Activated T-cell treated with anti-CD3 and anti-CD28 coated beads, Interleukin-2, amount 50 U/mL, for 72 hours (primary cell): ENCODE results near the gene NOP16. TPM values are rescaled to one million over a fixed set of nuclear protein-coding genes. Genes with fewer than 3 reads are reported as not detected.

ENCODE experiments used
- ATAC-seq, 2 donors: fragments of 150-1000 bp; cut with Tn5 transposase; replicated peaks in 1 of 2; 2 replicates each; pipeline ENCODE4 v1.10.0; 2021; ENCODE audit warnings: moderate library complexity in 2 of 2, mild to moderate bottlenecking in 1 of 2
- DNase-seq, 2 donors: peaks; one replicate each; pipeline ENCODE4 v3.0.0; 2021 to 2022; ENCODE audit warnings: mixed read lengths in 1 of 2
- H3K27ac Mint-ChIP-seq: one replicate; pipeline ENCODE4 v1.8.0; 2022; ENCODE audit warnings: mild to moderate bottlenecking, moderate library complexity, mixed read lengths
- H3K27me3 Mint-ChIP-seq: one replicate; pipeline ENCODE4 v1.8.0; 2022; ENCODE audit warnings: low read depth, mixed read lengths
- H3K36me3 Mint-ChIP-seq, 2 donors: one replicate each; pipeline ENCODE4 v1.8.0; 2022; ENCODE audit warnings: mixed read lengths in 2 of 2, mild to moderate bottlenecking in 1 of 2; ENCODE audit not compliant: insufficient read depth in 2 of 2
- H3K4me1 Mint-ChIP-seq: one replicate; pipeline ENCODE4 v1.8.0; 2022; ENCODE audit warnings: low read depth, mixed read lengths
- H3K4me3 Mint-ChIP-seq, 2 donors: one replicate each; pipeline ENCODE4 v1.8.0; 2022; ENCODE audit warnings: mild to moderate bottlenecking in 2 of 2, mixed read lengths in 2 of 2, moderate library complexity in 2 of 2
- H3K9me3 Mint-ChIP-seq, 2 donors: one replicate each; pipeline ENCODE4 v1.8.0; 2022; ENCODE audit warnings: mixed read lengths in 2 of 2
- total RNA-seq, 2 donors: library from RNA; stranded (reverse); gene quantifications; one replicate each; pipeline ENCODE4 v1.2.3, GENCODE V29; 2022

NOP16 gene
- total RNA-seq, result 10 to 100 TPM; 41.8 to 42.3 TPM

DNA sequence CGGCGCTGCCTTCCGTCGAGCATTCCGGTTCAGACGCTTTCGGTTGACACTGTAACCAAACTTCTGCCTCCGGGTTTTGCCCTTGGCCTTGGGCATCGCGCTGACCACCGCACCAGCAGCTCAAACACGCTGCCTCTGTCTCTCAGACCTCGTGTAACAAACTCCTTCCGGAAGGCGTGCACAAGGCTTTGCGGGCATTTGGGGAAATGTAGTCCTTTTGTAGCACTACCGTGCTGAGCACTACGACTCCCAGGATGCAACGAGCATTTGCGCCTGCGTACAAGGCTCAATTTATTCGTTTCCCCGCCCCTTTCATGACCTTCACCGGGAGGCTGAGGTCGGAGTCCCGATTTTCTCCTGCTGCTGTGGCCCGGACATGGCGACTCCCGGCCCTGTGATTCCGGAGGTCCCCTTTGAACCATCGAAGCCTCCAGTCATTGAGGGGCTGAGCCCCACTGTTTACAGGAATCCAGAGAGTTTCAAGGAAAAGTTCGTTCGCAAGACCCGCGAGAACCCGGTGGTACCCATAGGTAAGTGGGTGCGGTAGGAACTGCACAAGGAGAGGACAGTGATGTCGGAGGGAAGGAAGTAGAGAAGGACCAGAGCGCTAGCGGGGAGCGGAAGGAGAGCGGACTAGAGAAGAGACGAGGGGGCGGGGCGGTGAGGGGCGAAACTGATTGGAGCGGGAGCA, at the start of gene NOP16, which contains the start of gene HIGD2A:
NOP16 (minus strand) TSS at position 155 of the 691 bp plus-strand sequence; CDS start at position 96, 59 bp downstream.
HIGD2A (plus strand) TSS at position 308 of the 691 bp plus-strand sequence; CDS start at position 377, 69 bp downstream.
- DNase-seq (peak; percentile 97 to 100), ATAC-seq (peak; percentile 93 to 95)
- Mint-ChIP-seq H3K27me3 (no peaks in the 10 kb centered on the region), H3K36me3 (peaks cover 8 to 35% of the 10 kb centered on the region in 2 donors), H3K4me1 (peaks cover 35% of the 10 kb centered on the region), H3K27ac (peak within 1 kb of the TSS; percentile 99), H3K9me3 (no peaks in the 10 kb centered on the region), H3K4me3 (peak within 1 kb of the TSS; percentile 97 to 100)

GRCh38 chr5:176436656-176437055, 48.3 kb upstream of the NOP16 start:
- DNase-seq (no peak), ATAC-seq (peak; percentile 45 to 57)
- Mint-ChIP-seq H3K9me3 (no peaks in the 10 kb centered on the region), H3K27me3 (peaks cover 5% of the 10 kb centered on the region), H3K4me1 (peaks cover 11% of the 10 kb centered on the region), H3K4me3 (peak overlapping the region; percentile 58 to 83), H3K36me3 (peaks cover 0 to 3% of the 10 kb centered on the region in 2 donors), H3K27ac (peak overlapping the region; percentile 27)

DNA sequence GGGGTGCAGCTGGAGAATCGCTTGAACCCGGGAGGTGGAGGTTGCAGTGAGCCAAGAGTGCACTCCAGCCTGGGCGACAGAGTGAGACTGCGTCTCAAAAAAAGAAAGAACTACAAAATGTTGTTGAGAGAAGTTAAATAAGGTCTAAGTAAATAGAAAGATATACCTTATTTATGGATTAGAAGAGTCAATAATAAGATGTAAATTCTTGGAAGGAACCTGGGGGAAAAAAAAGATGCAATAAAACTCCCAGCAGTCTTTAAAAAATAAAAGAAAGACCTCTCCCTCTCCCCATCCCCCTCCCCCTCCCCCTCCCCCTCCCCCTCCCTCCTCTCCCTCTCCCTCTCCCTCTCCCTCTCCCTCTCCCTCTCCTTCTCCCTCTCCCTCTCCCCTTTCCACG, 44.3 kb upstream of the NOP16 start:
- H3K9me3 Mint-ChIP-seq, result no peaks in the 10 kb centered on the region
- no peak for ATAC-seq

DNA sequence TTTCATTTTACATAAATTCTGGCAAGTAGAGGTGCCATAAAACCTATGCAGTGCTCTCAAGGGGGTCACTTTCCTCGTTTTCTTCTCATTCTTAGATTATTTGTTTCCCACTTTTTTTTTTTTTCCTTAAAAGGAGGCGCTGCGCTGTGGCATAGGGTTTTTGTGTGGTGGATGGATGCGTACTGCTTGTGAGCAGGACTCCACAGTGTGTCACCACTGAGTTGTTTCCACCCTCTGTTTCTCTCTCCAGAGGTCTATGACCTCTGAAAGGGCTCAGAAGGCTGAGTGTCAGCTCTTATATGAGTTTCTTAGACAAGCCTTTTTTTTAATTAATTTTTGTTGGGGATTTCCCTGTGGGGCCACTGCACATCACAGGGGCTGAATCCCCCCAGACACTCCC, 41.6 kb upstream of the NOP16 start:
- H3K27me3 Mint-ChIP-seq, result peaks cover 7% of the 10 kb centered on the region
- no peak overlapping the region for H3K27ac Mint-ChIP-seq
- peaks cover 1 to 3% of the 10 kb centered on the region in 2 donors for H3K36me3 Mint-ChIP-seq
- no peaks in the 10 kb centered on the region for H3K9me3 Mint-ChIP-seq
- no peaks in the 10 kb centered on the region for H3K4me1 Mint-ChIP-seq
- no peak for DNase-seq
- no peak for ATAC-seq
- H3K4me3 Mint-ChIP-seq, result no peak overlapping the region

More for the DNA sequence above, 44.3 kb upstream of the NOP16 start:
- no peak overlapping the region for H3K4me3 Mint-ChIP-seq
- H3K27me3 Mint-ChIP-seq, result peaks cover 7% of the 10 kb centered on the region
- peaks cover 0 to 3% of the 10 kb centered on the region in 2 donors for H3K36me3 Mint-ChIP-seq
- DNase-seq, result no peak
- peaks cover 11% of the 10 kb centered on the region for H3K4me1 Mint-ChIP-seq
- H3K27ac Mint-ChIP-seq, result no peak overlapping the region

DNA sequence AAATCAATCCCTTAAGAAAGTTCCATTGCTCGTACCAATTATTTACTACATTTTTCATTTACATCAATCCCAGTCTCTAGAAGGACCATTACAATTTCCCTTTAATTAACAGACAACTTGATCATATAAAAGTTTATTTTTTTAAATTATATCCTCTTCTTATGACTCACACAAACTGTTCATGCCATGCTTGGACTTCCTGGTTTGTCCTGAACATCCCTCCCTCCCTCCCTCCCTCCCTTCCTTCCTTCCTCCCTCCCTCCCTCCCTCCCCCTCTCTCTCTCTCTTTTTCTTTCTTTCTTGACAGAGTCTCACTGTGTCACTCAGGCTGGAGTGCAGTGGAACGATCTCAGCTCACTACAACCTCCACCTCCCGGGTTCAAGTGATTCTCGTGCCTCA, 39.6 kb upstream of the NOP16 start:
- ATAC-seq, result no peak
- Mint-ChIP-seq H3K9me3 (no peaks in the 10 kb centered on the region), H3K4me1 (no peaks in the 10 kb centered on the region), H3K4me3 (no peak overlapping the region), H3K36me3 (peaks cover 1 to 3% of the 10 kb centered on the region in 2 donors), H3K27me3 (peaks cover 7% of the 10 kb centered on the region), H3K27ac (no peak overlapping the region)
- no peak for DNase-seq

GRCh38 chr5:176426876-176427275, 38.5 kb upstream of the NOP16 start:
- Mint-ChIP-seq H3K27ac (no peak overlapping the region), H3K4me1 (no peaks in the 10 kb centered on the region), H3K4me3 (no peak overlapping the region), H3K27me3 (peaks cover 4% of the 10 kb centered on the region), H3K36me3 (peaks cover 0 to 1% of the 10 kb centered on the region in 2 donors), H3K9me3 (no peaks in the 10 kb centered on the region)
- ATAC-seq (no peak), DNase-seq (no peak)

GRCh38 chr5:176425791-176426190, 37.4 kb upstream of the NOP16 start:
- peaks cover 0 to 6% of the 10 kb centered on the region in 2 donors for H3K36me3 Mint-ChIP-seq
- no peaks in the 10 kb centered on the region for H3K27me3 Mint-ChIP-seq
- H3K4me1 Mint-ChIP-seq, result no peaks in the 10 kb centered on the region
- peaks cover 0 to 4% of the 10 kb centered on the region in 2 donors for H3K9me3 Mint-ChIP-seq
- DNase-seq (no peak), ATAC-seq (no peak)
- H3K27ac Mint-ChIP-seq, result no peak overlapping the region
- no peak overlapping the region for H3K4me3 Mint-ChIP-seq

DNA sequence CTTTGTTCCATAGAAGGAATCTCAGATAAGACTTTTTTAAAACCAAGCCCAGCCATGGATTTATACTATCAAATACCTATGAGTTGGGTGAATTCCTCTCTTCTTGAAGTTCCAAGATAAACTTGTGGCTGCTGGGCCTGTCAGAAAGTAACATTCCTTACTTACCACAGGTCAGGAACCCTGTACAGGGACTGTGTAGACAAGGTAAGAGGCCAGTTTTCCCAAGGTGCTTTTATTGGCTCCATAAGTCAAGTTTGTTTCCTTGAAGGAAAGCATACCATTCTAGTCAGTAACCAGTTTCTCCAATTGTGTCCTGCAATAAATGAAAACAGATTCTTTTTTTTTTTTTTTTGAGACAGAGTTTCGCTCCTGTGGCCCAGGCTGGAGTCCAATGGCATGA, 36.7 kb upstream of the NOP16 start:
- Mint-ChIP-seq H3K27me3 (no peaks in the 10 kb centered on the region), H3K4me1 (no peaks in the 10 kb centered on the region), H3K27ac (no peak overlapping the region), H3K9me3 (peaks cover 0 to 4% of the 10 kb centered on the region in 2 donors), H3K4me3 (no peak overlapping the region), H3K36me3 (peaks cover 0 to 6% of the 10 kb centered on the region in 2 donors)
- DNase-seq (no peak), ATAC-seq (no peak)

DNA sequence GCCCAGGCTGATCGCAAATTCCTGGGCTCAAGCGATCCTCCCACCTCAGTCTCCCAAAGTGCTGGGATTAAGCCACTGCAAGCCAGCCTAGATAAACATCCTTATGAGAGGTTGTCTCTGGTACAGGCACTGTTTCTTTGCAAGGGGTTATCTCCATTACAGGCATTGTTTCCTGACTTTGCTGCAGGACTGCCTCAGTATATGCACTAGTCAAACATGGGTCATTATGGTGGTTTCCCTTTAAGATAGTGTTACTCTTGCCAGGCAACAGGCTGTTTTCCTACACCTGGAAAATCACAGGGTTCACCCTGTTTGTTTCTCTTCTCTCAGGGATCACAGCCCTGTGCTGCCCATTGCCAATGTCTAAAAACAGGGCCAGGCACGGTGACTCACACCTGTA, 35.8 kb upstream of the NOP16 start:
- Mint-ChIP-seq H3K4me1 (no peaks in the 10 kb centered on the region), H3K27ac (no peak overlapping the region), H3K36me3 (peaks cover 0 to 6% of the 10 kb centered on the region in 2 donors), H3K9me3 (peaks cover 0 to 4% of the 10 kb centered on the region in 2 donors), H3K27me3 (no peaks in the 10 kb centered on the region), H3K4me3 (no peak overlapping the region)
- no peak for ATAC-seq
- no peak for DNase-seq

DNA sequence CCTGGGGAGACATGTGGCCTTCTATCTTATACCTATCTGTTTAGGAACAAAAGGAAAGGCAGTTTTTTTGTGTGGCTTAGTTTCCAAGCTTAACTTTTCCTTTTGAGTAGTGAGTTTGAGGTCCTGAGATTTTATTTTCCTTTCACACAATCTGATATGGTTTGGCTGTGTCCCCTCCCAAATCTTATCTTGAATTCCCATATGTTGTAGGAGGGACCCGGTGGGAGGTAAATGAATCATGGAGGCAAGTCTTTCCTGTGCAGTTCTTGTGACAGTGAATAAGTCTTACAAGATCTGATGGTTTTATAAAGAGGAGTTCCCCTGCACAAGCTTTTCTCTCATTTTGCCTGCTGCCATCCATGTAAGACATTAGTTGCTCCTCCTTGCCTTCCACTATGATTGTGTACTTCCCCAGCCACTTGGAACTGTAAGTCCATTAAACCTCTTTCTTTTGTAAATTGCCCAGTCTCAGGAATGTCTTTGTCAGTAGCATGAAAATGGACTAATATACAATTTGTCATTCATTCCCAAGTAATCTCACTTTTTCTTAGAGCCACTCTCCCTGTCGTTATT, 32.7 kb upstream of the NOP16 start:
- H3K36me3 Mint-ChIP-seq, result peaks cover 0 to 6% of the 10 kb centered on the region in 2 donors
- no peak for DNase-seq
- peaks cover 0 to 4% of the 10 kb centered on the region in 2 donors for H3K9me3 Mint-ChIP-seq
- H3K27me3 Mint-ChIP-seq, result no peaks in the 10 kb centered on the region
- H3K4me1 Mint-ChIP-seq, result peaks cover 9% of the 10 kb centered on the region
- no peak overlapping the region for H3K4me3 Mint-ChIP-seq
- no peak overlapping the region for H3K27ac Mint-ChIP-seq
- no peak for ATAC-seq

DNA sequence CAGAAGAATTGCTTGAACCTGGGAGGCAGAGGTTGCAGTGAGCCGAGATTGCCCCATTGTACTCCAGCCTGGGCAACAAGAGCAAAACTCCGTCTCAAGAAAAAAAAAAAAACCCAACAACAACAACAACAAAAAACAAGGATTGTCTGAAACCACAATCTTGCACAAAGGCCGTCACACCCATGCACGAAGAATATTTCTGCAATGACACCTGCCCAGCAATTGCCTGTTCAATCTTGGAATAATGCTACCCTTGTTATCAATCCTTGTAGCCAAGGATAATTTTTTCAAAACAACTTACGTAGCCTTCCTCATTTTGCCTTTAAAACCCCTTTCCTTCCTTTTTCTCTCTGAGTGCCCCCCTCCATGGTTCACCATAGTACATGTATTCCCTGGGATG, 31.7 kb upstream of the NOP16 start:
- H3K27me3 Mint-ChIP-seq, result no peaks in the 10 kb centered on the region
- peaks cover 0 to 4% of the 10 kb centered on the region in 2 donors for H3K36me3 Mint-ChIP-seq
- DNase-seq, result no peak
- H3K27ac Mint-ChIP-seq, result no peak overlapping the region
- H3K4me1 Mint-ChIP-seq, result peaks cover 16% of the 10 kb centered on the region
- ATAC-seq, result no peak
- H3K4me3 Mint-ChIP-seq, result no peak overlapping the region
- peaks cover 0 to 4% of the 10 kb centered on the region in 2 donors for H3K9me3 Mint-ChIP-seq

GRCh38 chr5:176418251-176418650, 29.9 kb upstream of the NOP16 start:
- H3K36me3 Mint-ChIP-seq, result peaks cover 0 to 4% of the 10 kb centered on the region in 2 donors
- H3K4me1 Mint-ChIP-seq, result peaks cover 29% of the 10 kb centered on the region
- ATAC-seq, result no peak
- no peak overlapping the region for H3K4me3 Mint-ChIP-seq
- DNase-seq, result no peak
- H3K9me3 Mint-ChIP-seq, result peaks cover 0 to 4% of the 10 kb centered on the region in 2 donors
- no peak overlapping the region for H3K27ac Mint-ChIP-seq
- H3K27me3 Mint-ChIP-seq, result no peaks in the 10 kb centered on the region

GRCh38 chr5:176416965-176417364, 28.6 kb upstream of the NOP16 start:
- DNase-seq, result no peak
- Mint-ChIP-seq H3K36me3 (peaks cover 0 to 6% of the 10 kb centered on the region in 2 donors), H3K27ac (no peak overlapping the region), H3K4me1 (peaks cover 35% of the 10 kb centered on the region), H3K9me3 (peaks cover 0 to 4% of the 10 kb centered on the region in 2 donors), H3K4me3 (peak overlapping the region; percentile 33 to 62), H3K27me3 (no peaks in the 10 kb centered on the region)
- ATAC-seq, result no peak
